ENCODE results near the gene PRM1. TPM values are rescaled to one million over a fixed set of nuclear protein-coding genes. Genes with fewer than 3 reads are reported as not detected.

PRM1 gene
- total and polyA plus RNA-seq, 8 donors: not detected

DNA sequence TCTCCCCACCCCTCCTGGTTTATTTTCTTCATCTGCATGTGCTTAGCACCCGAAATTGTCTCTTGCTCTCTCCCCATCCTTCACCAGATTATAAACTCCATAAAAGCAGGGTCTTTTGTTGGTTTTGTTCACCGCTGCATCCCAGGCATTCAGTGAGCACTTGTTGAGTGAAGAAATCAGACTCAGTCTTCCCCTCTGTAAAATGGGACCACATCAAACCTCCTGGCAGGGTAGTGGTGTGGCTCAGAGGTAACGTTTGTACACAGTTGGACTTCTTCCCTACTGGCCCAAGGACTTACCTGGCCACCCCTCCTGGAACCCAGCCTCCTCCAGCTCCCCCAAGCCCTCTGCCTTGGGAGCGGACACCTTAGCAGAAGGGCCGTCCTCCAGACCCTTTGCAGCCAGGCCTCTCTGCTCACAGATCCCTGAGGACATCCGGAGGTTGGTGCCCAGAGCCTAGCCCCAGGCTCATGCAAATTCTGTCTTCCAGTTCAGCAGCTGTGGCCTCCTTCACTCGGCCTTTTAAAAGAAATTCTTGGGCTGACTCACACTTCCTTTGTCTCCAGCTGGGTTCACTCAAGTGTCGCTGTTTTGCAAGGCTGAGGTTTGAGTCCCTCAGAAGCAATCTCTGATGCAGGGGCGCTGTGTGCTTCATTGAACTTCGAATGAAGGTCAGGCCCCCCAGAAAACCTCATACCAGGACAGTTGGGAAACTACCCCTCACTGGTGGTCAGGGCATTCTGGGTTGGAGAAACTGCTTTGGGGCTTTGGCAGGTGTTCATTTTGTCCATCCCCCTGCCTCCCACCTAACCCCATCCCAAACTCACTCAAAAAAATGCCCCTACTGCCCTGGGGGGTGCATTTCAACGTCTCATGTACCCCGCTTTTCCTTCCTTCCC, 47.3 kb upstream of the PRM1 start:
- intact Hi-C loops (cut with DNase I): no loop called here
- H3K9me3 ChIP-seq: no peaks in the 10 kb centered on the region
- H3K4me3 ChIP-seq: no peak overlapping the region
- peak in 3 of 4 donors; percentile 43 to 75 (median 74) for ATAC-seq
- no peaks in the 10 kb centered on the region for H3K36me3 ChIP-seq
- WGBS, 2 donors: 66 to 70% methylated on average over 12 of the region's 12 CpGs
- no peak for FAIRE-seq
- TF ChIP-seq, protein P1, sequence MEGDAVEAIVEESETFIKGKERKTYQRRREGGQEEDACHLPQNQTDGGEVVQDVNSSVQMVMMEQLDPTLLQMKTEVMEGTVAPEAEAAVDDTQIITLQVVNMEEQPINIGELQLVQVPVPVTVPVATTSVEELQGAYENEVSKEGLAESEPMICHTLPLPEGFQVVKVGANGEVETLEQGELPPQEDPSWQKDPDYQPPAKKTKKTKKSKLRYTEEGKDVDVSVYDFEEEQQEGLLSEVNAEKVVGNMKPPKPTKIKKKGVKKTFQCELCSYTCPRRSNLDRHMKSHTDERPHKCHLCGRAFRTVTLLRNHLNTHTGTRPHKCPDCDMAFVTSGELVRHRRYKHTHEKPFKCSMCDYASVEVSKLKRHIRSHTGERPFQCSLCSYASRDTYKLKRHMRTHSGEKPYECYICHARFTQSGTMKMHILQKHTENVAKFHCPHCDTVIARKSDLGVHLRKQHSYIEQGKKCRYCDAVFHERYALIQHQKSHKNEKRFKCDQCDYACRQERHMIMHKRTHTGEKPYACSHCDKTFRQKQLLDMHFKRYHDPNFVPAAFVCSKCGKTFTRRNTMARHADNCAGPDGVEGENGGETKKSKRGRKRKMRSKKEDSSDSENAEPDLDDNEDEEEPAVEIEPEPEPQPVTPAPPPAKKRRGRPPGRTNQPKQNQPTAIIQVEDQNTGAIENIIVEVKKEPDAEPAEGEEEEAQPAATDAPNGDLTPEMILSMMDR (IDR thresholded peaks at IDR 0.05): no peak
- no peak overlapping the region for H3K27ac ChIP-seq
- peak in 1 of 6 donors; percentile 35 for DNase-seq
- H3K27me3 ChIP-seq: no peaks in the 10 kb centered on the region
- no peaks in the 10 kb centered on the region for H3K4me1 ChIP-seq

DNA sequence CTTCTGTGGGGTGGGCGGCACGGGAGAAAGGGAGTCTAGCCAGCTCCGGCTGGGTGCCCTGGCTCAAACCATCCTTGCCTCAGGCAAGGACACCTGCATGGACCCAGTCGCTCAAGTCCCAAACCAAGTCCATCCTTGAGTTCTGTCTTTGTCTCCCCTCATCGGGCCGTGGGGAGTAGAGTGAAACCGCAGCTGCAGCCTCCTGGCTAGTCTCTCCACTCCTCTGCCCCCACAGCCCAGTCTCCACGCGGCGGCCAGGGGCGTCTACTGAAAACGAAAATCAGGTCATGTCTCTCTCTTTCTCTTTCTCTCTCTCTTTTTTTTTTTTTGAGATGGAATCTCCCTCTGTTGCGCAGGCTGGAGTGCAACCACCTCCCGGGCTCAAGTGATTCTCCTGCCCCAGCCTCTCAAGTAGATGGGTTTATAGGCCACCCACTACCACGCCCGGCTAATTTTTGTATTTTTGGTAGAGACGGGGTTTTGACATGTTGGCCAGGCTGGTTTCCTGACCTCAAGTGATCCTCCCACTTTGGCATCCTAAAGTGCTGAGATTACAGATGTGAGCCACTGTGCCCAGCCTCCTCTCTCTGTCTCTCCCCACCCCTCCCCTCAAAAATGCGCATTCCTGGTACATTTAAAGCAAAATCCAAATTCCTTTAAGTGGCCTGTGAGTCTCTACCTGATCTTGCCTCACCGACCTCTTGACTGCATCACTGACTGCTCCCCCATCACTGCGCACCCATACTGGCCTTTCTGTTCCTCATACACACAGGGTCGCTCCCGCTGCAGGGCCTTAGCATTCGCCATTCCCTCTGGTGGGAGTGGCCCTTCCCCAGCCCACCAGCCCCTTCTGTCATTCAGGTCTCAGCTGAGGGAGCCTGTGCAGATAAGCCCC, 46.4 kb upstream of the PRM1 start:
- no peaks in the 10 kb centered on the region for H3K4me1 ChIP-seq
- H3K9me3 ChIP-seq: no peaks in the 10 kb centered on the region
- no peak for FAIRE-seq
- H3K4me3 ChIP-seq: no peak overlapping the region
- no peaks in the 10 kb centered on the region for H3K36me3 ChIP-seq
- WGBS, 2 donors: 90 to 91% methylated on average over 23 of the region's 23 CpGs
- no peaks in the 10 kb centered on the region for H3K27me3 ChIP-seq
- TF ChIP-seq, protein P1 (IDR thresholded peaks at IDR 0.05): no peak
- intact Hi-C loops (cut with DNase I): no loop called here
- peak in 1 of 4 donors; percentile 17 for ATAC-seq
- DNase-seq: no peak
- H3K27ac ChIP-seq: no peak overlapping the region

DNA sequence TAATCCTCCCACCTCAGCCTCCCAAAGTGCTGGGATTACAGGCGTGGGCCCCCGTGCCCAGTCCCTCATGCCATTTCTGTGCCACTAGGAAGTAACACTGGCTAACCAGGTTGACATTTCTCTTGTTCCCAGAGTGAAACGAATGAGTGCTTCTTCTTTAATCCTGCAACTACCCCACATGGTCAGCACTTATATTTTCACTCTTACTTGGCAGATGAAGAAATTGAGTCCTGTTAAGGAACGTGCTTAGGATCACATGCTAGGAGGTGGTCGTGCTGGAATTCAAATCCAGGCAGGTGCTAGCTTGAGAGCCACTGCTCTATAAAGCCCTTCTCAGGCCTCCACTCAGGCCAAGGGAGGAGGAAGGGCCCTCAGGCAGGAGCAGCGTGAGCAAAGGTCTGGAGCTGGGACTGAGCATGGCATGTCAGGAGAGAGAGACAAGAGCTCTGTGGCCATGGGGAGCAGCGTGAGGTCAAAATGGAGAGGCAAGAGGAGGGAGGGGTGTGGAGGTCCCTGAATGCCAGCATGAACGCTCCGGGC, 45.7 kb upstream of the PRM1 start:
- Histone ChIP-seq H3K36me3 (no peaks in the 10 kb centered on the region), H3K27me3 (no peaks in the 10 kb centered on the region), H3K9me3 (no peaks in the 10 kb centered on the region), H3K4me3 (no peak overlapping the region), H3K27ac (no peak overlapping the region), H3K4me1 (no peaks in the 10 kb centered on the region)
- FAIRE-seq (no peak), ATAC-seq (no peak), DNase-seq (no peak)
- intact Hi-C loops (cut with DNase I): no loop called here
- TF ChIP-seq, protein P1 (IDR thresholded peaks at IDR 0.05): no peak
- 88 to 91% methylated on average over 9 of the region's 9 CpGs for WGBS, 2 donors

DNA sequence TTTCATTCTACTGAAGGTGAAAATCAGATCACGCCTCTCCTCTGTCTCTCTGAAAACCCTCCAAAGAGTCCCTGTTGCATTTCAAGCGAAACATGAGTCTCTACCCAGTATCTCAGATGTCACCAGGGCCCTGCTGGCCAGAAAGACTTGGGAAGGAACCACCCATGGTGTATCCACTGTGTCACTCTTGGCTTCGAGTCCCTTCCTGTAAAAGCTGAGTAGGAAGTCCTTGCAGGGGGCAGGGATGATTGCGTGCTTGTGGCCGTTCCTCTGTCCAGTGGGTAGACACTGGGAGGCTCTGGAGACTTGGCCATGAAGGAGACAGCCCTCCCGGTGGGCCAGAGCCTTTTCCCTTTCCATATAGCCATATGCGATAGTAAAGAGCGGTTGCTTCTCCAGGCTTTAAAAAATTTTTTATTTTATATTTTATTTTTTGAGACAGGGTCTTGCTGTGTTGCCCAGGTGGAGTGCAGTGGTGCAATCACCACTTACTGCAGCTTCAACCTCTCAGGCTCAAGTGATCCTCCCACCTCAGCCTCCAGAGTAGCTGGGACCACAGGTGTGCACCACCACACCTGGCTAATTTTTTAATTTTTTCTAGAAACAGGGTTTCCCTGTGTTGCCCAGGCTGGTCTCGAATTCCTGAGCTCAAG, 45.1 kb upstream of the PRM1 start:
- H3K4me1 ChIP-seq: no peaks in the 10 kb centered on the region
- H3K27me3 ChIP-seq: no peaks in the 10 kb centered on the region
- H3K4me3 ChIP-seq: no peak overlapping the region
- intact Hi-C loops (cut with DNase I): no loop called here
- DNase-seq (no peak), FAIRE-seq (no peak), ATAC-seq (peak in 2 of 4 donors; percentile 26 to 42)
- WGBS, 2 donors: 75 to 88% methylated on average over 9 of the region's 9 CpGs
- H3K9me3 ChIP-seq: no peaks in the 10 kb centered on the region
- TF ChIP-seq, protein P1 (IDR thresholded peaks at IDR 0.05): no peak
- no peaks in the 10 kb centered on the region for H3K36me3 ChIP-seq
- no peak overlapping the region for H3K27ac ChIP-seq

Data from pancreas (tissue), 10 donors.